Keratinocyte (primary cell): ENCODE data around the gene NDUFV1.

Experiments used
- EZH2 ChIP-seq: IDR thresholded peaks from one replicate; pipeline ENCODE4 v1.6.1; 2012; ENCODE audit warnings: inconsistent platforms, mild to moderate bottlenecking, low read length, moderate library complexity
- TF ChIP-seq, protein P1 (sequence below), 3 experiments: IDR thresholded peaks in 1 of 3; conservative IDR thresholded peaks in 1 of 3; optimal IDR thresholded peaks in 1 of 3; 2 replicates in 2 of 3; 3 replicates in 1 of 3; pipeline versions ENCODE3 to v1.5.1; 2011; ENCODE audit warnings: low read length in 3 of 3, mild to moderate bottlenecking in 3 of 3, moderate library complexity in 2 of 3, control low read depth in 1 of 3, inconsistent platforms in 1 of 3; ENCODE audit not compliant: insufficient read depth in 2 of 3; ENCODE audit errors: extremely low read depth in 1 of 3

- TF ChIP-seq, protein P1, sequence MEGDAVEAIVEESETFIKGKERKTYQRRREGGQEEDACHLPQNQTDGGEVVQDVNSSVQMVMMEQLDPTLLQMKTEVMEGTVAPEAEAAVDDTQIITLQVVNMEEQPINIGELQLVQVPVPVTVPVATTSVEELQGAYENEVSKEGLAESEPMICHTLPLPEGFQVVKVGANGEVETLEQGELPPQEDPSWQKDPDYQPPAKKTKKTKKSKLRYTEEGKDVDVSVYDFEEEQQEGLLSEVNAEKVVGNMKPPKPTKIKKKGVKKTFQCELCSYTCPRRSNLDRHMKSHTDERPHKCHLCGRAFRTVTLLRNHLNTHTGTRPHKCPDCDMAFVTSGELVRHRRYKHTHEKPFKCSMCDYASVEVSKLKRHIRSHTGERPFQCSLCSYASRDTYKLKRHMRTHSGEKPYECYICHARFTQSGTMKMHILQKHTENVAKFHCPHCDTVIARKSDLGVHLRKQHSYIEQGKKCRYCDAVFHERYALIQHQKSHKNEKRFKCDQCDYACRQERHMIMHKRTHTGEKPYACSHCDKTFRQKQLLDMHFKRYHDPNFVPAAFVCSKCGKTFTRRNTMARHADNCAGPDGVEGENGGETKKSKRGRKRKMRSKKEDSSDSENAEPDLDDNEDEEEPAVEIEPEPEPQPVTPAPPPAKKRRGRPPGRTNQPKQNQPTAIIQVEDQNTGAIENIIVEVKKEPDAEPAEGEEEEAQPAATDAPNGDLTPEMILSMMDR (optimal IDR thresholded peaks at IDR 0.05 in 1 of 3, IDR thresholded peaks at IDR 0.05 in 1 of 3, conservative IDR thresholded peaks at IDR 0.05 in 1 of 3; ENCODE audit: extremely low read depth in 1 of 3, insufficient read depth in 2 of 3, low read length in 3 of 3) = no peak
- no peak for TF ChIP-seq EZH2
Observed at GRCh38 chr11:67613313-67613959, 6.7 kb downstream of the NDUFV1 start.
